D721Med (cell line): ENCODE results near the gene TBC1D12.
"Not testable (repeated sequence)": the region's sequence is repeated elsewhere in the genome, so short reads cannot be mapped to it uniquely, and the experiment has no call there.

Experiments used
- DNase-seq: peaks from one replicate; pipeline ENCODE4 v3.0.0; 2011; ENCODE audit warnings: low spot score; ENCODE audit not compliant: insufficient read length
- FAIRE-seq: peaks from 2 replicates; lab custom pipeline; 2011; peaks lifted over from hg19 to GRCh38; lab: Jason Lieb, UNC
- TF ChIP-seq, protein P1 (sequence below): IDR thresholded peaks from 2 replicates; pipeline ENCODE4 v1.5.1; 2012; ENCODE audit warnings: mild to moderate bottlenecking, control low read depth; ENCODE audit not compliant: insufficient read depth; ENCODE audit errors: missing control alignments

TBC1D12 gene

DNA sequence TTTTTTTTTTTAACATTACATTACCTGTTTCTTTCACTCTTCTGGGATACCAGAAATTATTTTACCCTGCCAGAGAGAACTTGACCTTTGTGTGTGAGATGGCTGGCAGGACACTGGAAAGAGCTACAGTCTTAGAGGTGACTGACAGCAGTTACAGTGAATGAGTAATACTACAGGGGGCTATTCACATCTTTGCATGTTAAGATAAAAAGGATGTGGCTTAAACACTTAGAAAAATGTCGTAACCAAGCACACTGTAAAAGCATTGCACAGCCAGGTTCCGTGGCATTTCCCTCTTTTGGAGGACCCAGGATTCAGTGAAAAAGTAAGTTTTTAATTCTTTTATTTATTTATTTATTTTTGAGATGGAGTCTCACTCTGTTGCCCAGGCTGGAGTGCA, 18.8 kb upstream of the TBC1D12 start:
- TF ChIP-seq, protein P1, sequence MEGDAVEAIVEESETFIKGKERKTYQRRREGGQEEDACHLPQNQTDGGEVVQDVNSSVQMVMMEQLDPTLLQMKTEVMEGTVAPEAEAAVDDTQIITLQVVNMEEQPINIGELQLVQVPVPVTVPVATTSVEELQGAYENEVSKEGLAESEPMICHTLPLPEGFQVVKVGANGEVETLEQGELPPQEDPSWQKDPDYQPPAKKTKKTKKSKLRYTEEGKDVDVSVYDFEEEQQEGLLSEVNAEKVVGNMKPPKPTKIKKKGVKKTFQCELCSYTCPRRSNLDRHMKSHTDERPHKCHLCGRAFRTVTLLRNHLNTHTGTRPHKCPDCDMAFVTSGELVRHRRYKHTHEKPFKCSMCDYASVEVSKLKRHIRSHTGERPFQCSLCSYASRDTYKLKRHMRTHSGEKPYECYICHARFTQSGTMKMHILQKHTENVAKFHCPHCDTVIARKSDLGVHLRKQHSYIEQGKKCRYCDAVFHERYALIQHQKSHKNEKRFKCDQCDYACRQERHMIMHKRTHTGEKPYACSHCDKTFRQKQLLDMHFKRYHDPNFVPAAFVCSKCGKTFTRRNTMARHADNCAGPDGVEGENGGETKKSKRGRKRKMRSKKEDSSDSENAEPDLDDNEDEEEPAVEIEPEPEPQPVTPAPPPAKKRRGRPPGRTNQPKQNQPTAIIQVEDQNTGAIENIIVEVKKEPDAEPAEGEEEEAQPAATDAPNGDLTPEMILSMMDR = no peak
- DNase-seq (no peak), FAIRE-seq (no peak)

GRCh38 chr10:94385733-94386132, 16.6 kb upstream of the TBC1D12 start:
- FAIRE-seq, DNase-seq: not testable (repeated sequence)

DNA sequence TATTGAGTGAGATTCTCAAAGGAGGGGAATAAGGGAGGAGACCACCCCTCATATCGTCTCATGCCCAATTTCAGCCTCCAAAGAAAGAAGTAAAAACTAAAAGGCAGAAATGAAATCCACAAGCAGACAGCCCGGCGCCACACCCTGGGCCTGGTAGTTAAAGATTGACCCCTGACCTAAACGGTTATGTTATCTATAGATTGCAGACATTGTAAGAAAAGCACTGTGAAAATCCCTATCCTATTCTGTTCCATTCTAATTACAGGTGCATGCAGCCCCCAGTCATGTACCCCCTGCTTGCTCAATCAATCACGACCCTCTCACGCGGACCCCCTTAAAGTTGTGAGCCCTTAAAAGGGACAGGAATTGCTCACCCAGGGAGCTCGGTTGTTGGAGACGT, 10.2 kb upstream of the TBC1D12 start:
- not testable (repeated sequence) for FAIRE-seq

GRCh38 chr10:94397549-94398370, 4.6 kb upstream of the TBC1D12 start:
- FAIRE-seq (no peak), DNase-seq (no peak)
- TF ChIP-seq, protein P1 = no peak

More for the DNA sequence above, 10.2 kb upstream of the TBC1D12 start:
- not testable (repeated sequence) for DNase-seq

GRCh38 chr10:94398762-94399161, 3.6 kb upstream of the TBC1D12 start:
- TF ChIP-seq, protein P1 = no peak
- no peak for FAIRE-seq

GRCh38 chr10:94402843-94403379, 570 bp downstream of the TBC1D12 start:
- TF ChIP-seq, protein P1 = no peak

More at GRCh38 chr10:94398762-94399161, 3.6 kb upstream of the TBC1D12 start:
- no peak for DNase-seq

DNA sequence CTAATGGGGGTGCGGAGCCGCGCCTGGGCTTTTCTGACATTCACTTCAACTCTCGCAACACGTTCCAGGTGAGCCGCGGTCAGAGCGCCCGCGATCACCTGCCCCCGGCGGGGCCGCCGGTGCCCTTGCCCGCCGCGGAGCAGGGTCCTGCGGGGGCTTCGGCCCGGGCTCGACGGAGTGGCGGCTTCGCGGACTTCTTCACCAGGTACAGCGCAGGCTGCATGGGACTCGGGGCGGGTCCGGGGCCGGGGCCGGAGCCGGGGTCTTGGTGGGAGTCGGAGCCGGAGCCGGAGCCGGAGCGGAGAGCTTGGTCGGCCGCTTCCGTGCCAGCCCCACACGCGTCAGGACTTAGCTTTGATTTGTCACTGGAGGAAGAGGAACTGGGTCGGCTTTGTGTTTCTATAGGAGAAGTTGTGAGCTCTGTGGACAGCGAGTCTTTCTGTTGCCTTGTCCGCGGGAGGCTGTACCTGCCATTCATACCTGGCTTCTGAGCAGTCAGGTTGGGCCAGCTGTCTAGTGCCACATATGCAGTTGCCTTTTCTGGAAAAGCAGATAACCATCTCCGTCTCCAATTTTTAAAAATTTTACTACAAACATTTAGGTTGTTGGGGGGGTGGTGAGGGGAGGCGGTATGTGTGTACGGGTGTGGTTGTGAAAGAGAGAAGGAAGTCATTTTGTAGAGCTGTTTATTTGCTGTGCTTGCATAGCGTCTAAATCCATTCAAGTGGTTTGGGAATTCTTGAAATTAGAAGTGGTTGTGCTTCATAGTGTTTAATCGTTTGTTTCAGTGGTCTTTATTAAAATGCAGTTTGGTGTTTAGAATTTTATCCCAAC, 1.3 kb downstream of the TBC1D12 start:
- DNase-seq (no peak), FAIRE-seq (no peak)
- TF ChIP-seq, protein P1 = no peak

More at GRCh38 chr10:94402843-94403379, 570 bp downstream of the TBC1D12 start:
- no peak for DNase-seq
- FAIRE-seq = no peak

DNA sequence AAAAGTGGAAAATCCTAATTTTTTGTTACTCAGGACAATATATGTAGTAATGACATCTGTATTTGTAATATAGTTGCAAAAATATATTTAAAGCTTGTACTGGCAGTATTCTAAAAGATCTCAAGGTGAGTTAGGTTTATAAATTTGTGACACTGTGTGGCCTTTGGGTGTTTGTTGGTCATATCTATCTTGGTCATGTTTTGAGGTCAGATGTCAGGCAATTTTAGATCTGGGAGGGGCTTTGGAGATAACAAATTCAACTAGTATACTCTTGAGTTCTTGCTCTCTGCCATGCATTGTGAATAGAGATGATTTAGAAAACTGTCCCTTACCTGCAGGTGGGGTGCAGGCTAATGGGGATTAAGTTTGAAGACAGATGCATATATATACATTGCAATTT, 3.1 kb downstream of the TBC1D12 start:
- TF ChIP-seq, protein P1 = no peak
- DNase-seq (no peak), FAIRE-seq (no peak)
